ENCODE data around the gene NSD2.
A peak's percentile ranks its signal among the peaks of the same experiment; 100 is the strongest.
"Not testable (repeated sequence)": the region's sequence is repeated elsewhere in the genome, so short reads cannot be mapped to it uniquely, and the experiment has no call there.

NSD2 gene

GRCh38 chr4:1887052-1887451 is 15.9 kb downstream of the NSD2 start:
- Histone ChIP-seq H3K27ac (peak overlapping the region in 1 of 21 experiments; percentile 46), H3K4me3 (no peak overlapping the region)

- Histone ChIP-seq H3K27ac (no peak overlapping the region), H3K4me3 (no peak overlapping the region)
Measured at GRCh38 chr4:1890979-1891570, 19.9 kb downstream of the NSD2 start.

- Histone ChIP-seq H3K27ac (no peak overlapping the region), H3K4me3 (no peak overlapping the region)
Measured at GRCh38 chr4:1895971-1896657, 24.9 kb downstream of the NSD2 start.

- no peak overlapping the region for H3K4me3 ChIP-seq
- no peak overlapping the region for H3K27ac ChIP-seq
Measured at GRCh38 chr4:1896658-1896991, 25.4 kb downstream of the NSD2 start.

GRCh38 chr4:1898007-1898406 is 26.8 kb downstream of the NSD2 start:
- Histone ChIP-seq H3K27ac (no peak overlapping the region), H3K4me3 (no peak overlapping the region)

- Histone ChIP-seq H3K4me3 (no peak overlapping the region), H3K27ac (peak overlapping the region in 2 of 21 experiments; percentile 12 to 23)
Measured at GRCh38 chr4:1898681-1899080, 27.5 kb downstream of the NSD2 start.

GRCh38 chr4:1899149-1900086 is 28.2 kb downstream of the NSD2 start:
- Histone ChIP-seq H3K4me3 (no peak overlapping the region), H3K27ac (peak overlapping the region in 2 of 21 experiments; percentile 12 to 23)

GRCh38 chr4:1900087-1900433 is 28.9 kb downstream of the NSD2 start:
- no peak overlapping the region for H3K27ac ChIP-seq
- no peak overlapping the region for H3K4me3 ChIP-seq

GRCh38 chr4:1900624-1901023 is 29.4 kb downstream of the NSD2 start:
- Histone ChIP-seq H3K4me3 (no peak overlapping the region), H3K27ac (no peak overlapping the region)

- no peak overlapping the region for H3K4me3 ChIP-seq
- no peak overlapping the region for H3K27ac ChIP-seq
Measured at GRCh38 chr4:1901127-1901526, 29.9 kb downstream of the NSD2 start.

- H3K4me3 ChIP-seq = no peak overlapping the region
- H3K27ac ChIP-seq = no peak overlapping the region
Measured at GRCh38 chr4:1902243-1902642, 31.1 kb downstream of the NSD2 start.

GRCh38 chr4:1903035-1903434 is 31.8 kb downstream of the NSD2 start:
- Histone ChIP-seq H3K27ac (no peak overlapping the region), H3K4me3 (no peak overlapping the region)

GRCh38 chr4:1904042-1904441 is 32.8 kb downstream of the NSD2 start:
- H3K27ac ChIP-seq = no peak overlapping the region
- no peak overlapping the region for H3K4me3 ChIP-seq

- peak overlapping the region in 19 of 21 experiments; percentile 33 to 85 (median 67) for H3K27ac ChIP-seq
Measured at GRCh38 chr4:1907848-1908525, 36.8 kb downstream of the NSD2 start.

GRCh38 chr4:1909696-1910095 is 38.5 kb downstream of the NSD2 start:
- H3K4me3 ChIP-seq, H3K27ac ChIP-seq: not testable (repeated sequence)

More at GRCh38 chr4:1907848-1908525, 36.8 kb downstream of the NSD2 start:
- no peak overlapping the region for H3K4me3 ChIP-seq

GRCh38 chr4:1910643-1911042 is 39.5 kb downstream of the NSD2 start:
- Histone ChIP-seq H3K4me3 (no peak overlapping the region), H3K27ac (no peak overlapping the region)

GRCh38 chr4:1911316-1911715 is 40.1 kb downstream of the NSD2 start:
- not testable (repeated sequence) for H3K27ac ChIP-seq, H3K4me3 ChIP-seq

GRCh38 chr4:1922821-1923220 is 51.6 kb downstream of the NSD2 start:
- Histone ChIP-seq H3K27ac (no peak overlapping the region), H3K4me3 (no peak overlapping the region)

GRCh38 chr4:1927675-1928074 is 56.5 kb downstream of the NSD2 start:
- no peak overlapping the region for H3K4me3 ChIP-seq
- no peak overlapping the region for H3K27ac ChIP-seq
